Forelimb muscle (tissue), 1 donor: ENCODE measurements around the gene IREB2. TPM values are rescaled to one million over a fixed set of nuclear protein-coding genes. Genes with fewer than 3 reads are reported as not detected.
"Not testable (repeated sequence)": the region's sequence is repeated elsewhere in the genome, so short reads cannot be mapped to it uniquely, and the experiment has no call there.

ENCODE experiments used
- DNase-seq: peaks from one replicate; pipeline ENCODE4 v3.0.0-alpha.2; 2013; ENCODE audit warnings: low read depth
- polyA plus RNA-seq: library from polyadenylated mRNA; unstranded; fragments of 120-200 nt; gene quantifications from one replicate; pipeline ENCODE4 v1.2.1, GENCODE V29; 2013; ENCODE audit not compliant: insufficient read length

IREB2 gene, protein sequence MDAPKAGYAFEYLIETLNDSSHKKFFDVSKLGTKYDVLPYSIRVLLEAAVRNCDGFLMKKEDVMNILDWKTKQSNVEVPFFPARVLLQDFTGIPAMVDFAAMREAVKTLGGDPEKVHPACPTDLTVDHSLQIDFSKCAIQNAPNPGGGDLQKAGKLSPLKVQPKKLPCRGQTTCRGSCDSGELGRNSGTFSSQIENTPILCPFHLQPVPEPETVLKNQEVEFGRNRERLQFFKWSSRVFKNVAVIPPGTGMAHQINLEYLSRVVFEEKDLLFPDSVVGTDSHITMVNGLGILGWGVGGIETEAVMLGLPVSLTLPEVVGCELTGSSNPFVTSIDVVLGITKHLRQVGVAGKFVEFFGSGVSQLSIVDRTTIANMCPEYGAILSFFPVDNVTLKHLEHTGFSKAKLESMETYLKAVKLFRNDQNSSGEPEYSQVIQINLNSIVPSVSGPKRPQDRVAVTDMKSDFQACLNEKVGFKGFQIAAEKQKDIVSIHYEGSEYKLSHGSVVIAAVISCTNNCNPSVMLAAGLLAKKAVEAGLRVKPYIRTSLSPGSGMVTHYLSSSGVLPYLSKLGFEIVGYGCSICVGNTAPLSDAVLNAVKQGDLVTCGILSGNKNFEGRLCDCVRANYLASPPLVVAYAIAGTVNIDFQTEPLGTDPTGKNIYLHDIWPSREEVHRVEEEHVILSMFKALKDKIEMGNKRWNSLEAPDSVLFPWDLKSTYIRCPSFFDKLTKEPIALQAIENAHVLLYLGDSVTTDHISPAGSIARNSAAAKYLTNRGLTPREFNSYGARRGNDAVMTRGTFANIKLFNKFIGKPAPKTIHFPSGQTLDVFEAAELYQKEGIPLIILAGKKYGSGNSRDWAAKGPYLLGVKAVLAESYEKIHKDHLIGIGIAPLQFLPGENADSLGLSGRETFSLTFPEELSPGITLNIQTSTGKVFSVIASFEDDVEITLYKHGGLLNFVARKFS
- 41.7 TPM for polyA plus RNA-seq

DNA sequence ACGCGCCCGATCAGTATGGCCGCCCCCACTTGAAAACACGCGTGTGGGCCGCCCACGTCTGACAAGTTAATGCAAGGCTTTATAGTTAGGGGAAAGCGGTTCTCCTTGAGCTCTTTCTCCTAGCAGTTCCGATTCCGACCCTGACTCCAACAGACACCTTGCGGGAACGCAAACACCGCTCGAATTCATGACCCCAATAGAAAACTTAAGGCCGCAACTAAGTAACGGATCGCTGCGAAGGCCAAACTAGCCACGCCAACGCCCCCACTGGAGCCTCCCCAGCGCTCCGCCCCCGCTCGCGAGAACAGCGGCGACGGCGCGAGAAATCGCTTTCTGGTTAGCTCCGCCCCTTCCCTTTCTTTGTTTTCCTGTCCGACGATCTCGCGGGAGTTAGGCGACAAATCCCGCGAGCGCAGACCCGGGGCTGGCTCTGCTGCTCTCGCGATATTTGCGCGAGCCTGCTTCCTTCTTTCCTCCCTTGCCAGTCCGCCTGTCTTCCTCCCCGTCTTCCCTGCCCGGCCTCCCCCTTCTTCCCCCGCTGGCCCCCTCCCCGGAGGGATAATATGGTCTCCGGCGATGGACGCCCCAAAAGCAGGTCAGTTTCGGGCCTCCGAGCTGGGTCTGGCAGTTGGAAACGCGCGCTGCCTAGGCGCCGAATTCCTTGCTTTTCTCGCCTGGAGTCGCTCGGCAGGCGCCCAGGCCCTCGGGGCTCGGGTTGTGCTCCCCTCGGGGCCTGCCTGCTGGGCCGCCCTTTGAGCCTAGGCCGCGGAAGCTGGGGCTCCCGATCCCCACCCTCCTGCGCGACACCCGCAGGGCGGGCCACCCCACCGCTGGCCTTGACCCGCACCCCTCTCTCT, at the start of gene IREB2:
Gene IREB2 (plus strand): TSS at position 455 of the 857 bp plus-strand sequence. CDS start 122 bp downstream, at position 577.
- DNase-seq, result peak; percentile 99

DNA sequence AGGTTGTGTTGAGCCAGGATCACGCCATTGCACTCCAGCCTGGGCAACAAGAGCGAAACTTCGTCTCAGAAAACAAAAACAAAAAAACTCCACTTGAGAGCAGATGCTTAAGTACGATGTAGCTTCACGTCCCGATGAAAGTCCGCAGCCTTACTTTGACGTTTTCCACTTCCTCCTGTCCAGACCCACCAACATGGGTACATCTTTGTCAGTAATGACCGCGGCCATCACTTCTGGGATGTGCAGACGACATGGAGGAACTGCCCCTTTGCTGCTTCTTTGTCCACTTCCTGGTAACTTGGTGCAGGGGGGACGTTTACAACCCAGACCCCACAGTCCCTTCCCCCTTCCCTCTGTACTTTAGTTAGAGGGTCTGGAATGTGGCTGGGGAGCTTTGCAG, 49.2 kb upstream of the IREB2 start:
- DNase-seq, result no peak

DNA sequence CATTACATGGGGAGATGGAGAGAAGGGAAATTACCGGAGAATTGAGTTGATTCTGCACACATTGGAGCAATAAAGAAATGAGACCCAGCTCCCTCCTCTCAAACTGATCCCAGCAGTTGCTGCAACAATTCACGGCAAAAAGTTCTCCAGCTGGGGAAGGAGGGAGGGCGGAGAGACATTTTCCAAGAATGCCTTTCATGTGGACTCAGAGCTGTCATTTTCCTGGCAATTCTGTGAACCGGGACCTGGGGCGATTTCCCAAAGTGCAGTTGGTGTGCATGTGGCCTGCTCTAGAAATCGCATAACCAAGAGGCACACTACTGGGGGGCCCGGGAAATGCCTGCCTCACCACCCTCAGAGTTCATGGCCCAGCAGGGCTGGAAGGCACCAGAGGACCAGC, 48.7 kb upstream of the IREB2 start:
- DNase-seq, result peak; percentile 49

DNA sequence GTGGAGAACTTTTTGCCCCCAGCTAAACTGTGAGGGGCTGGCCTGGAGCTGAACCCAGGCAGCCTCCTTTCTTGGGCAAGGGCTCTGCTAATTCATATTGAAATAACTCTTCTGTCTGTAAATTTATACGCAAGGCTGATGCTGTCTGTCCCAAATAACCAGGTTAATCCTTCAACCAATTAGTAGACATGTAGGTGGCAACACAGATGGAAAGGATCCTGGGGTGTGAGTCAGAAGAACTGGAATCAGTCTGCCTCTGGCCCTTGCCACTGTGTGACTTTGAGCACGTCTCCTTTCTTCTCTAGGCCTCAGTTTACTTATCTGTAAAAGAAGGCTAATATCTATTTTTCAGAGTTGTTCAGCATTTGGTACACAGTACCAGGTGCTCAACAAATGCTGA, 48.3 kb upstream of the IREB2 start:
- no peak for DNase-seq

DNA sequence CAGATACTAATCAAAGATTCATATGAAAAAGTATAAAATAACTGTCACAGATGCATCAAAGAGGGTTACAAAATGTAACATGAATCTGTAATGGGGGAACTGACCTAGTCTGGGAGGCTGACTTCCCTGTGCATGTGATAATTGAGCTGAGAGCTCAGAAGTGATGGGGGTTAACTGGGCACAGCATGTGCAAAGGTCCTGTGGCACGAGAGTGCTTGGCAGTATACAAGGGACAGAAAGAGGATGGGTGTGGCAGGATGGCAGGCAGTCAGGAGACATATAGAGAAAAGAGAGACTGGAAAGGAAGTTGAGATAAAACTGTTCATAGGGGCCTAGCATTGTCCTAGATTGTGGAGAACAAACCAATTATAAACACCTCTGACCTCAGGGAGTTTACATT, 47.8 kb upstream of the IREB2 start:
- no peak for DNase-seq

DNA sequence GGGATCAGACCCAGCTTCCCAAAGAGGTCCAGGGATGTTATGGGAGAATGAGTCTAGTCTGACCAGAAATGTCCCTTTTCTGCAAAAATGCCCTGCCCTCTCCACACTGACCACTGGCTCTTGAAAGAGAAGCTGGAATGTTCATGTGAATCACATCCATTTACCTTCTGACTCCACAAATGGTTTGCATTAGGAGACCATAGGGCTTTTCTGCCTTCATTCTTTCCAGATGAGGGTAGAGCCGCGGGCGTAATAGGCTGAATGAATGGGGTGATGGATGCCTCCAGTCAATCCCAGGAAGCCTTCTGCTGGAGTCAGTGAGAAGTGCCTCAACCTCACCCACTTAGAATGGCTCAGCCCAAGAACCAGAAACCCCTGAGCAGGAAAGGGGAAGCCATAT, 47.2 kb upstream of the IREB2 start:
- no peak for DNase-seq

DNA sequence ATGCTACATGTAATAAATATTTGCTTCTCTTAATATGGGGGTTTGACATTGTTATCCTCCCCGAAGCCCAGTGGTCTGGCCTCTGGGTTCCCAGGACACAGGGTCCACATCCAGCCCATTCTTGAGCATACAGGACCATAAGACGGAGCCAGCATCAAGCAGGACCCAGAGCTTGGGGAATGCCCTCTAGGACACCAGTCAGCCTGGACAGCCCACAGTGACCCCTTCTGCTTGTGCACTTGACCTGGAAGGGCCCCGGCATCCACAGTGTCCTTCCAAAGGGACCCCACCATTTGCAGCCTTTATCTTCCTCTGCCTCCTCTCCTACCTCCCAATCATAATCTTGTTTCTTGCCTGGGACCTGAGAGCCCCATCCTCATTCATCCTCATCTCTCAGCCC, 46.2 kb upstream of the IREB2 start:
- no peak for DNase-seq

DNA sequence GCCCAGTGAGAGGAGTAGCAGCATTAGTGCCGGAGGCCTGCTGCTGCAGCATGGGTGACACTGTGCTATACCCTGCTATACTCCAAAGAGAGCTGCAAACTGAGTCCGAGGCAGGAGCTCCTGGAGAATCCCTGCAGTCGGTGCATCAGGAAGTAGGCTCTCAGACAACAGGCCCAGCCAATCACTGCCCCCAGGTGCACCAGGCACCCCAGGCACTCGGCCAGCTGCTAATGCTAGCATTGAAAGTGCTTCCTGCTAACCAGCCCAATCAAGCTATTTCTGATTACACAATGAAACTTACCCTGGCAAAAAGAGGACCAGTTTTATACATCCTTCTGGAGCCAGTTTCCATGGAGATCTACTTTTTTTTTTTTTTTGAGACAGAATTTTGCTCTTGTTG, 45.6 kb upstream of the IREB2 start:
- DNase-seq, result no peak

DNA sequence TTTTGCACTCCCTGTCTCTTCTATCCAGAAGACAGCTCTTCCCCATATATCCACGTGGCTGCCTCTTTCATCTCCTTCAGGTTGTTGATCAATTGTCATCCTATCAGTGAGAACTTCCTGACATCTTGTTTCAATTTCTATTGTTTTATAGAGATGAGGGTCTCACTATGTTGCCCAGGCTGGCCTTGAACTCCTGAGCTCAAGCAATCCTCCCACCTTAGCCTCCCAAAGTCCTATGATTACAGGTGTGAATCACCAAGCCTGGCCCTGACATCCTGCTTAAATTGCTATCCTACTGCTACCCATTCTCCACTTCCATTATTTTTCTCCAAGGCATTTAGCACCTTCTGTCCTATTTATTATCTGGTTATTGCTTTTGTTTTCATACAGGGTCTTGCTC, 44.9 kb upstream of the IREB2 start:
- no peak for DNase-seq

DNA sequence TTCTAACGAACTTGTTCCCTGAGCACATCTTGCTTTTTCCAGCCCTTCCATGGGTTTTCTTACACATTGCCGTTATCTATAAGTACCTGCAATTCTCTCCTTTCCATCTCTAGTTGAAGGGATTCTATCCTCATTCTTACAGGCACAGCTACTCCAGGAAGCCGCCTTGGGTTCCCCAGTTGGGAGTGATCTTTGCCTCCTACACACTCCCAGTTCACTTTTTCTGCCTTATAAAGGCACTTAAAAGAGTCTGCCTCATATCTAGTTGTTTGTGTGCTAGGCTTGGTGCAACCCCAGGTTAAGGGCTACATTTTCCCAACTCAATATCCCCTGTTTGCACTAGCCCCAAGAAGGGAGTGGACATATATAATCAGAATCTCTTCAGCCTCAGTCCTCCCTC, 44.0 kb upstream of the IREB2 start:
- no peak for DNase-seq

DNA sequence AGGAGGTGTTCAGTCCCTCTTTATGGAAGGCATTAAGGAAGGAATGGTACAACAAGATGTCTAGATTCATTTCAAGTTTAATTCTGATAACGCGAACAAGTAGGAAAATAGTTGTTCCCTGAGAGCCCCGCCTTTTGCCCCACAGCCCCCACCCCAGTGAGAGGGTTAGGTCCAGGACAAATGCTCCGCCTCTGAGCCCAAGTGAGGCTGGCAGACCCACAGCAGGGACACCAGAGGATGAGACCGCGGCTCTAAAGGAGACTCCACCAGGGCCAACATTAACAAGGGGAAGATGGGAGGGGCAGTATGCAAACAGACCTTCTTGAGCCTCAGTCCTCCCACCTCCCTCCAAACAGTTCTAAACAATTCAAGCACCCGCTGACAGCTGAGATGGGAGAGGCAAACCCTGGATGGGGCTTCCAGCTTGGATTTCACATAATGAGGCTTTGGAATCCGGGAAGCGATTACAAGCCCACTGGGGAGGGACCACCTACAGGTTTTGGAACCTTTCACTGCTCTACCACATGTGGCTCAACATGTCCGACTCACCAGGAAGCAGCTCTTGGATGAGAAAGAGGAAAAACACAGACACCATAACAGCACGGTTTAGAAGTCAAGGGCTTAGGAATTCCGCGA, 42.9 kb upstream of the IREB2 start:
- peak; percentile 36 for DNase-seq

DNA sequence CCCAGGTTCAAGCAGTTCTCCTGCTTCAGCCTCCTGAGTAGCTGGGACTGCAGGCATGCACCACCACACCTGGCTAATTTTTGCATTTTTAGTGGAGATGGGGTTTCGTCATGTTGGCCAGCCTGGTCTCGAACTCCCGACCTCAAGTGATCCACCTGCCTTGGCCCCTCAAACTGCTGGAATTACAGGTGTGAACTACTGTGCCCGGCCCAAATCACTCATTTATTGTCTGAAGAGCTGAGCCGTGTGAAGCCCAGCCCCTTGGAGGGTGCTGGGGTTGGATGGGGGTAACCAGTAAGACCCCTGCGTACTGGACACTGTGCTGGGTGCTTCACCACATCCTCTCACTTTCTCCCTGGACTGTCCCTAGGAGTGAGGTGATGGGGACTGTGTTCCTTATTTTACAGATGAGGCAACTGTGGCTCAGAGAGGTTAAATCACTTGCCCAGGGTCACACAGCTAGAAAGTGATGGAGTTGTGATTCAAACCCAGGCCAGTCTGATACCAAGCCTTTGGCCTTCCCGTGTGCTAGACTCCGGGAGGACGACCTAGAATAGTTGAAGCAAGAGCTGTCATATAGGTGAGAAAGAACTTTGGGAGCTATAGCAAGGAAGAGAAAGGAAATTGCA, 41.7 kb upstream of the IREB2 start:
- no peak for DNase-seq

DNA sequence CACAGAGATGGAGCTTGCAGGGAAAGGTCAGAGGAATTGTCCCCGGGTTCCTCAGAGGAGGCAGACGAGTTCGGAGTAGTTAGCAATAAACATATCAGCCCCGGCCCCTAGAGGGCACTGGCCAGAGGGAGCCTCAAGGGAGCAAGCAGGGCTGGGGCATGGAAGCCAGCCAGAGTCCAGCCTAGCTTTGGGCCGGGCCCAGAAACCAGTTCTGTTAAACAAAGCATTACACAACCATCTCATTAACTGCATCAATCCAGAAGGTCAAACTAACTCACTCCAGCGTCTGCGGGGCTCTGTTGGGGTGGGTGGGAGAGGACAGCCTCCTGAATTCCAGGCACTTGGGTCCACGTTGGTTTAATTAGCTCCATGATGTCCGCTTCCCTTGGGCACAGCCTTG, 41.0 kb upstream of the IREB2 start:
- DNase-seq, result no peak

DNA sequence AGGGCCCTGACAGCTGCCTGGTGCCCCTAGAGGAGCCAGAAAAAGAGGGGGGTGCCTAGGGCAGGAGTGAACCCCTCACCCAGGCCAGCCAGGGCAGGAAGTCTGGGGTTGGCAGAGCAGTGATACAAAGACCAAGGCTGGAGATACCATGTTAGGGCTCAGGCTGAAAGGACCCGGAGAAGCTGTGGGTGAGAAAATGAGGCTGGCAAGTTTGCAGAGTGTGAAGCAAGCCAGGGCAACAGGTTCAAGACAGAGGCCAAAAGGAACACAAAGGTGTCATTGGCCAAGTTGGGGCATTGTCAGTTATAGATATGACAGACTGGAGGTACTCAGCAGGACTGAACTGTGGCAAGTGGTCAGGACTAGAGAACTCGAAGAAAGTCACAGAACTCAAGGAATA, 40.6 kb upstream of the IREB2 start:
- DNase-seq, result no peak

DNA sequence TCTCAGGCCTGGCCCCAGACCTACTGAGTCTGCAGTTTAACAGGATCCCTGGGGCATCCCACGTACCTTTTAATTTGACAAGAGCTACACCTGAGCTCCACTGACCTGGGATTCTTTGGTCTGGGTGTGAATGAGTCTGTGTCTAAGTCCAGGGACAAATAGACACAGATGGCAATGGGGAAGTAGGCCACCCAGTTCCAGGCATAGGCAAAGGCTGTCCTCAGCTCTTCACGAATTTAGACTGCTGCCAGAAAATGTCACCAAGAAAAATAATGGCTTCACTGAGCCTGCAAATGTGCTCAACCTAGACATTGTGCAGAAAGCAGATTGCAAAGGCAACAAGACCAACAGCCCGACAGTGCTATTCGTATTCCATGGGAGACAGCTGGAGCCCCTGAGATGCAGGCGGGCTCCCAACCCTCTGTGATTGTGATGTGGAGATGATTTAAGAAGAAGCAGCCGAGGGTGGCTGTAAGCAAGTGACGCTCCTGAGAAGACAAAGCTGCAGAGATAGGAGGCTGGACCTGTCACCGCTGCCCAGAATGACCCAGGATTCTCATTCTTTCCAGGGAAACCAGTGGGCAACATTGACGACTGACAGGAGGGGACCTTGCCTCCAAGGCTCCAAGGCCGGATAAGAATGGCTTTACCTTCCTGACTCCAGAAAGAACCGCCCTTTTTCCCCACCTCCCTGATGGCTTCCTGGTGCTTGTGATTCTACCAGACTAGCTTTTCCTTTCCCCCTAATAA, 39.8 kb upstream of the IREB2 start:
- DNase-seq, result no peak

DNA sequence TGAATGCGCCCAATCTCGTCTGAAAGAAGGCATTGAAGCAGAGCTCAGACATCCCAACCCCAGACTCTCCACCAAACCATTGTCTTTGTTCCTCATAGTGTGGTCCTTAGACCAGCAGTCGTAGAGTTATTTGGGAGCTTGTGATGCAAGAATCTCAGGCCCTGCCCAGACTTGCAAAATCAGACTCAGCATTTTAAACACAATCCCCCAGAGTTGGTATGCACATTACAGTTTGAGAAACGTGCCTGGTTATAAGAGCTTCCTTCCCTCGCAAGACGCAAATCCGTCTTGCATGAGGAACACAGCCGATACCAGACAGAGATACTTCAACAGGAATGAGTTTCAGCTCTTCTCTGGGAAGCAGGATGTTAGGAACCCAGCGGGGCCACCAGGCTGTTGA, 38.9 kb upstream of the IREB2 start:
- no peak for DNase-seq

DNA sequence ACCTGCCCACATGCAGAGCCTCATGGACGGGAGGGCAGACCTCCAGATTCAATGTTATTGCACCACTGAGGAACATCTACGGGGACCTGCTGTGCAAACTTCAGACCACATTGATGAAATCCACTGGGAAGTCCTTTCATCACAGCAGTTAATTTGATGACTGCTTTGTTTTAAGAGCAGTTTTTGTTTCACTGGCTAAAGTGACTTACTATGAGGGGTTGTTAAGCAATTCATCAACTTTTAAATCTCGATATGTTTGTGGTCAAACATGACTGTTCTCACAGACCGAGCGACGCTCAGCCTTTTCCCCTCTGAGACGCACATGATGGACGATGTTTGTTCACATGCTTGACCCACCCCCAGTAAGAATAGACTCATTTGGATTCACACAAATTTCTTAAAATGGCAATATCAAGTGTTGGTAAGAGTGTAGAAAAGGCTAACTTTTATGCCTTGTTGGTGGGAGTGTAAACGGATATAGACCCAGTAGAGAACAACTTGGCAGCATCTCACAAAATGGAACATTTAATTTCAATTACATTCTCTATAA, 35.9 kb upstream of the IREB2 start:
- DNase-seq, result no peak

DNA sequence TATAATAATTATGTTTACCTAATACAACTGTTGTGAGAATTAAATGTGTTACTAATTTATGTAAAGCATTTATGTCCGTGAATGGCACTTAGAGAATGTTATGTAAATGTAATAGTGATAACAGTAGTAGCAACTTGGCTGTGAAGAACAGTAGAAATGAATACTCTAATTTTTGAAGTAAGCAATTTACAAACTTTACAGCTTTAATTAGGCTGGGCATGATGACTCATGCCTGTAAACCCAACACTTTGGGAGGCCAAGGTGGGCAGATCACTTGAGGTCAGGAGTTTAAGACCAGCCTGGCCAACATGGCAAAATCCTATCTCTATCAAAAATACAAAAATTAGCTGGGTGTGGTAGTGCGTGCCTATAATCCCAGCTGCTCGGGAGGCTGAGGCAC, 33.9 kb upstream of the IREB2 start:
- DNase-seq, result no peak

DNA sequence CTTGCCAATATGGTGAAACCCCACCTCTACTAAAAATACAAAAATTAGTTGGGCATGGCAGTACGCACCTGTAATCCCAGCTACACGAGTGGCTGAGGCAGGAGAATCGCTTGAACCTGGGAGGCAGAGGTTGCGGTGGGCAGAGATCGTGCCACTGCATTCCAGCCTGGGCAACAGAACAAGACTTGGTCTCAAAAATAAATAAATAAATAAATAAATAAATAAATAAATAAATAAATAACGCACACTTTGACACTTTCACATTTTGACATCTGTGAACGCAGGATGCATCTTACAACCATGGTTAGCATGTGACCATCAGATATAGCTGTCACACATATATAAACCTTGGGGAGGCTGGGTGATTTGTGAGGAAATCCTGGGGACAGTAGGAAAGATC, 33.2 kb upstream of the IREB2 start:
- DNase-seq, result not testable (repeated sequence)
